NCI-H1105 treated with DMSO at 0.1 percent for 48 hours (cell line): ENCODE data around the gene CRLF1.
"Not testable (repeated sequence)": the region's sequence is repeated elsewhere in the genome, so short reads cannot be mapped to it uniquely, and the experiment has no call there.

ENCODE experiments used
- DNase-seq: peaks from one replicate; lab custom pipeline; 2025; lab: John Stamatoyannopoulos, UW

CRLF1 gene

GRCh38 chr19:18592732-18593131 lies 13.9 kb downstream of the CRLF1 start:
- DNase-seq = not testable (repeated sequence)

- DNase-seq = no peak
Measured at GRCh38 chr19:18591735-18592385, 14.7 kb downstream of the CRLF1 start.

GRCh38 chr19:18590273-18591272 lies 16.0 kb downstream of the CRLF1 start:
- peak; percentile 99 for DNase-seq

- peak; percentile 89 for DNase-seq
Measured at GRCh38 chr19:18589380-18590272, 17.0 kb downstream of the CRLF1 start.

GRCh38 chr19:18588611-18589379 lies 17.8 kb downstream of the CRLF1 start, which contains the start of gene REX1BD:
Gene REX1BD, plus strand, starts transcription at chr19:18588798. Its CDS starts 4 bp downstream, at chr19:18588802.
- peak; percentile 77 for DNase-seq

GRCh38 chr19:18587962-18588610 lies 18.5 kb downstream of the CRLF1 start:
- DNase-seq = no peak

- no peak for DNase-seq
Measured at GRCh38 chr19:18587561-18587960, 19.0 kb downstream of the CRLF1 start.

GRCh38 chr19:18586306-18586705 lies 20.3 kb downstream of the CRLF1 start:
- DNase-seq = no peak

GRCh38 chr19:18580311-18580710 lies 26.3 kb downstream of the CRLF1 start:
- no peak for DNase-seq

- no peak for DNase-seq
Measured at GRCh38 chr19:18577365-18577914, 29.2 kb downstream of the CRLF1 start.

GRCh38 chr19:18576383-18576782 lies 30.2 kb downstream of the CRLF1 start:
- DNase-seq = no peak

GRCh38 chr19:18574691-18575291 lies 31.8 kb downstream of the CRLF1 start:
- DNase-seq = no peak

GRCh38 chr19:18571564-18572344 lies 34.8 kb downstream of the CRLF1 start, which contains the start of gene UBA52:
Gene UBA52, plus strand, starts transcription at chr19:18571857. Its CDS starts 1,444 bp downstream, at chr19:18573301.
- DNase-seq = peak; percentile 97

- no peak for DNase-seq
Measured at GRCh38 chr19:18568367-18568766, 38.2 kb downstream of the CRLF1 start.

- no peak for DNase-seq
Measured at GRCh38 chr19:18566953-18567352, 39.6 kb downstream of the CRLF1 start.

- no peak for DNase-seq
Measured at GRCh38 chr19:18562086-18562485, 44.5 kb downstream of the CRLF1 start.

GRCh38 chr19:18559685-18560084 lies 46.9 kb downstream of the CRLF1 start:
- DNase-seq = no peak

GRCh38 chr19:18558604-18559003 lies 48.0 kb downstream of the CRLF1 start:
- DNase-seq = no peak

- no peak for DNase-seq
Measured at GRCh38 chr19:18558202-18558555, 48.4 kb downstream of the CRLF1 start.
